Measurements from ENCODE around the gene ZFY. TPM values are rescaled to one million over a fixed set of nuclear protein-coding genes. Genes with fewer than 3 reads are reported as not detected.

Gene ZFY
- total and polyA plus RNA-seq, 2 of the 8 experiments (the other 6 are each of a cell fraction or from before 2014, with no cell fraction given): 1.5 to 8.9 TPM

- no peak overlapping the region for H4K8ac ChIP-seq (ENCODE audit: extremely low read depth, insufficient read depth, low read length)
- H2AFZ ChIP-seq (ENCODE audit: low read length): no peak overlapping the region
- H3K23ac ChIP-seq (ENCODE audit: insufficient read length): no peak overlapping the region
- no peak overlapping the region for H2BK12ac ChIP-seq (ENCODE audit: low read depth, low read length)
- no peak overlapping the region for H3K27ac ChIP-seq (ENCODE audit: low read depth, low read length)
- H4K91ac ChIP-seq (replicated peaks; ENCODE audit: insufficient read length, low read length): no peak overlapping the region
- H3K79me2 ChIP-seq (ENCODE audit: control insufficient read depth in 1 of 2, insufficient read depth in 2 of 2, low read length in 2 of 2): peaks cover 0 to 3% of the 10 kb centered on the region in 2 experiments; a peak in 1 of 4 replicates
- H3K36me3 ChIP-seq (ENCODE audit: control insufficient read depth in 2 of 4, insufficient read depth in 4 of 4, low read length in 3 of 4): peaks cover 0 to 6% (median 2%) of the 10 kb centered on the region in 4 experiments; a peak in 3 of 8 replicates
- no peak overlapping the region for H3K4me2 ChIP-seq (ENCODE audit: insufficient read depth in 1 of 2, low read depth in 2 of 2, low read length in 2 of 2)
- no peak overlapping the region for H3K56ac ChIP-seq (replicated peaks; ENCODE audit: insufficient read length, low read depth, low read length)
- H2BK15ac ChIP-seq (ENCODE audit: low read length): no peak overlapping the region
- no peaks in the 10 kb centered on the region for H3K4me1 ChIP-seq (replicated peaks in 1 of 4; ENCODE audit: control insufficient read depth in 3 of 4, insufficient read depth in 4 of 4, low read length in 3 of 4)
- FAIRE-seq (no peak), DNase-seq (ENCODE audit: low read depth in 1 of 2, low spot score in 2 of 2) (no peak)
- no peak overlapping the region for H3K4me3 ChIP-seq (ENCODE audit: extremely low read depth in 1 of 4, insufficient read depth in 2 of 4, low read depth in 3 of 4, low read length in 4 of 4)
- no peak overlapping the region for H3K4ac ChIP-seq (replicated peaks; ENCODE audit: insufficient read length, low read depth, low read length)
- no peak overlapping the region for H2BK20ac ChIP-seq (ENCODE audit: low read length)
- no peak overlapping the region for H3K18ac ChIP-seq (ENCODE audit: extremely low read depth, low read length)
- H2BK5ac ChIP-seq (ENCODE audit: low read depth, low read length): no peak overlapping the region
- no peaks in the 10 kb centered on the region for H3K9me3 ChIP-seq (ENCODE audit: insufficient read depth in 2 of 2, low read depth in 1 of 2, low read length in 1 of 2)
- POLR2A ChIA-PET (ENCODE audit: partially characterized antibody): no interaction called here
- H3K79me1 ChIP-seq (ENCODE audit: low read depth, low read length): no peaks in the 10 kb centered on the region
- H4K20me1 ChIP-seq (replicated peaks in 1 of 2; ENCODE audit: control insufficient read depth in 1 of 2, insufficient read depth in 2 of 2, low read length in 2 of 2): no peaks in the 10 kb centered on the region
- H2AK5ac ChIP-seq (ENCODE audit: low read depth, low read length): no peak overlapping the region
- H3K14ac ChIP-seq (ENCODE audit: insufficient read length): no peak overlapping the region
- 96% methylated on average over 5 of the region's 5 CpGs; no CpG with 5 or more reads in 1 of the 2 experiments for WGBS, 2 experiments (ENCODE audit: extremely low coverage in 1 of 2, insufficient coverage in 1 of 2, insufficient read length in 1 of 2, insufficient replicate concordance in 2 of 2, low coverage in 1 of 2, low lambda C conversion rate in 2 of 2, missing lambda C conversion rate in 1 of 2)
- CTCF ChIA-PET (ENCODE audit: partially characterized antibody): interaction anchor here (0.5 kb wide), 1 partner anchor 14 kb away, joined by 3 read pairs; no protein-coding TSS in a partner anchor
- no peak overlapping the region for H4K5ac ChIP-seq (ENCODE audit: insufficient read length, low read depth, low read length)
- H3K23me2 ChIP-seq (ENCODE audit: low read depth, low read length): no peaks in the 10 kb centered on the region
- no peak overlapping the region for H3K9ac ChIP-seq (replicated peaks in 1 of 4; ENCODE audit: extremely low read depth in 1 of 4, low read depth in 3 of 4, low read length in 3 of 4)
- H3K27me3 ChIP-seq (replicated peaks in 1 of 4; ENCODE audit: control insufficient read depth in 3 of 4, extremely low read depth in 1 of 4, insufficient read depth in 3 of 4, low read length in 3 of 4): no peaks in the 10 kb centered on the region
- no peak overlapping the region for H2BK120ac ChIP-seq (replicated peaks; ENCODE audit: low read depth, low read length)
- TF ChIP-seq CBX8 (IDR thresholded peaks at IDR 0.05; ENCODE audit: borderline replicate concordance, low read depth, low read length) (no peak), FOSL1 (IDR thresholded peaks at IDR 0.05; ENCODE audit: insufficient read depth, low read depth, low read length) (no peak), SIRT6 (IDR thresholded peaks at IDR 0.05; ENCODE audit: low read length) (no peak), BRCA1 (IDR thresholded peaks at IDR 0.05; ENCODE audit: low read depth, low read length) (no peak), RBBP5 (IDR thresholded peaks at IDR 0.05; ENCODE audit: borderline replicate concordance, low read depth, low read length) (no peak), JUND (IDR thresholded peaks at IDR 0.05; ENCODE audit: low read length) (no peak), POLR2A (IDR thresholded peaks at IDR 0.05; ENCODE audit: control extremely low read depth in 1 of 2, low read depth in 2 of 2, low read length in 2 of 2) (no peak), SP2 (IDR thresholded peaks at IDR 0.05; ENCODE audit: low read length) (no peak), RAD21 (IDR thresholded peaks at IDR 0.05 in 1 of 2, conservative IDR thresholded peaks at IDR 0.05 in 1 of 2; ENCODE audit: low read depth in 2 of 2, low read length in 2 of 2) (no peak), GTF2F1 (IDR thresholded peaks at IDR 0.05; ENCODE audit: borderline replicate concordance, low read depth, low read length) (no peak), MAX (IDR thresholded peaks at IDR 0.05) (no peak), SP1 (IDR thresholded peaks at IDR 0.05; ENCODE audit: low read depth, low read length) (no peak), GABPA (IDR thresholded peaks at IDR 0.05; ENCODE audit: borderline replicate concordance, insufficient read depth, low read length) (no peak)
Measured at GRCh38 chrY:2973110-2973751, 38.0 kb downstream of the ZFY start.

All from H1 (cell line).